Adipocyte (in vitro differentiated cells): ENCODE results near the gene MACROD2.

ENCODE experiments used
- DNase-seq: peaks from one replicate; pipeline ENCODE4 v3.0.0-alpha.2; 2015; ENCODE audit warnings: low read depth
- H3K27me3 ChIP-seq: replicated peaks from 2 replicates; pipeline ENCODE4 v1.7.0; 2013; ENCODE audit warnings: mild to moderate bottlenecking, low read length, moderate library complexity; ENCODE audit not compliant: control insufficient read depth, insufficient read depth
- H3K36me3 ChIP-seq: 2 replicates; pipeline ENCODE4 v1.7.0; 2013; ENCODE audit warnings: low read length, mild to moderate bottlenecking, moderate library complexity; ENCODE audit not compliant: control insufficient read depth, insufficient read depth, severe bottlenecking
- H3K4me1 ChIP-seq: 2 replicates; pipeline ENCODE4 v1.7.0; 2013; ENCODE audit warnings: mild to moderate bottlenecking, low read length, moderate library complexity; ENCODE audit not compliant: control insufficient read depth, insufficient read depth
- H3K4me3 ChIP-seq: 2 replicates; pipeline ENCODE4 v1.7.0; 2013; ENCODE audit warnings: mild to moderate bottlenecking, low read length, moderate library complexity
- H3K9ac ChIP-seq: 2 replicates; pipeline ENCODE4 v1.7.0; 2013; ENCODE audit warnings: mild to moderate bottlenecking, low read length, moderate library complexity
- H3K9me3 ChIP-seq: 2 replicates; pipeline ENCODE4 v1.7.0; 2013; ENCODE audit warnings: mild to moderate bottlenecking, low read length, moderate library complexity; ENCODE audit not compliant: control insufficient read depth

MACROD2 gene

DNA sequence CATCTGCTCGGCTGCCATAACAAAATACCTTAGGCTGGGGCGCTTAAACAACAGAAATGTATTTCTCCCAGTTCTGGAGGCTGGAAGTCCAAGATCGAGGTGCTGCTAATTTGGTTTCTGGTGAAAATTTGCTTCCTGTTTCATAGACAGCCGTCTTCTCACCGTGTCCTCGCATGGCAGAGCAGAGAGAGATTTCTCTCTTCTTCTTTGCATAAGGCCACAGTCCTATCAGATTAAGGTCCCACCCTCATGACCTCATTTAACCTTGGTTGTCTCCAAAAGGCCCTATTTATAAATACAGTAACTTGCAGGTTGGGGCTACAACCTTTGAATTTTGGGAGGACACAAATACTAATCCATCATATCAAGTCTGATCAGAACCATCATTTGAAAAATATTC is 2033.6 kb downstream of the MACROD2 start:
- no peaks in the 10 kb centered on the region for H3K36me3 ChIP-seq

DNA sequence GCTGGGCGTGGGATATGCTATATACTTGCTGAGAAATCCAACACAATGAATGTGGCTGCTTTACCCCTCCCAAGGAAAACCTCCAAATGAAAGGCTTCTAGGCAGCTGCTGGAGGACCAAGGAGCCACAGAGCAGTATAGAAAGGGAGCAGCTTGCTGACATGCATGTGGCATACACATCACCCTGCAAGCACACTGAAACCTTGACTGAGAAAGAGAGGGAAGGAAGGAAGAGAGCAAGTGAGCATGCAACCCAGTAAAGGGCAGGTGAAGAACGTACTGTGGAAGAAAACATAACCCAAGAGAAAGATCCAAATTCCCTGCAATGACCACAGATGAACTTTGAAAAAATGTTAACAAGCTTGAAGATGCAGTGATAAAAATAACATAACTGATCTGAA is 2034.9 kb downstream of the MACROD2 start:
- Histone ChIP-seq H3K27me3 (no peaks in the 10 kb centered on the region), H3K36me3 (no peaks in the 10 kb centered on the region), H3K4me1 (no peaks in the 10 kb centered on the region), H3K9ac (no peak overlapping the region), H3K4me3 (no peak overlapping the region), H3K9me3 (no peaks in the 10 kb centered on the region)
- DNase-seq = no peak

More for the DNA sequence above, 2033.6 kb downstream of the MACROD2 start:
- no peaks in the 10 kb centered on the region for H3K4me1 ChIP-seq
- H3K27me3 ChIP-seq = no peaks in the 10 kb centered on the region
- no peak overlapping the region for H3K9ac ChIP-seq
- no peak overlapping the region for H3K4me3 ChIP-seq
- H3K9me3 ChIP-seq = no peaks in the 10 kb centered on the region
- DNase-seq = no peak

DNA sequence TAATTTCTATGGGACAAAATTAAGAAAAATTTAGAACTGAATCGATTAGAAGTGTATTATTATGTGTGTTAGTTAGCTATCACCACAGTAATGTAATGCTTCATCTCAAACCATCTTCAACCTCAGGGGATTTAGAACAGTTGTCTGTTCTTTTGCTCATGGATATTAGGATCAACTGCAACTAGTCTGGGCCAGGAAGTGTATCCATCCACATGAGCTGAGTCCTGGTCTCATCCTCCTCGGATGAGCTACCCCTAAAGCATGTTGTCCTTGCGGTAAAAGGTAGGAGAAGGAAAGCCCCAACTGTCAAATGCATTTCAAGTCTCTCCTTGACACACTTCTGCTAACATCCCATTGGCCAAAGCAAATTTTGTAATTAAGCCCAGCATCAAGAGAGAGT is 2040.3 kb downstream of the MACROD2 start:
- H3K9ac ChIP-seq = no peak overlapping the region
- H3K4me1 ChIP-seq = peaks cover 3% of the 10 kb centered on the region
- no peak for DNase-seq
- H3K4me3 ChIP-seq = no peak overlapping the region
- H3K27me3 ChIP-seq = no peaks in the 10 kb centered on the region
- H3K9me3 ChIP-seq = no peaks in the 10 kb centered on the region
- H3K36me3 ChIP-seq = no peaks in the 10 kb centered on the region

DNA sequence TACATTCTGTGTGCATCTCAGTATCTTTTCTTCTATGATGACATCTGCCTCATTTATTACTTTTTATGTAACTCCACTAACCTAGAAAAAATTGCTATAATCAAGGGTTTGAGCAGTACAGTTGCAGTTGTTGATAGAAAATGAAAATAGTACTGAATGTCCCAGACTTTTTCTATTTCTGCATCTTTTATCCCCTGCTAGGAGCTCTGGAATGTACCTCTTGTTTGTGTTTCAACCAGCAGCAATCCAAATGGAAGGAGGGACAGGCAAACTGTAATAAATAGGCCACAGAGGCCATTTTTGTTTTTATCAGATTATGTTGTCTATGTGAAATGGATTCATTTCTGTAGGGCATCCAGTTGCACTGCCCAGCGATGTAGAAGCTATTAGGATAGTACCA is 2041.0 kb downstream of the MACROD2 start:
- Histone ChIP-seq H3K4me1 (peaks cover 3% of the 10 kb centered on the region), H3K9me3 (no peaks in the 10 kb centered on the region), H3K27me3 (no peaks in the 10 kb centered on the region), H3K36me3 (no peaks in the 10 kb centered on the region), H3K9ac (no peak overlapping the region), H3K4me3 (no peak overlapping the region)
- peak; percentile 9 for DNase-seq

DNA sequence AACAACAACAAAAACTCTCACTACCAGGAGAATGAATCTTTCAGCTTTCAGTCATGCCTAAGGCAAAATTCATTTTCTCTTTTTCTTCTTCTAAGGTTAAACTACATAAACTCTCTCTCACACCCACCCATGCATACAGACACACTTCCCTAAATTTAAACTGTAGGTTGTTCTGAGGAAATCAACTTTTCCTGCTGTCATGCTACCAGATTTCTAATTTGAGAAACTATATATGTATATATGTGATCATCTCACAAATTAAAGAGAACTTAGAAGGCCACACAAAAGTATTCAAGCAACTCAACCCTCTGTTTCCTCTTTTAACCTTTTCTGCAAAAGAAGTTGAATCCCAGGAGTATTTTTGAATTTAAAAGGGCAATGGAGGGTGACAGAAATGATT is 2045.4 kb downstream of the MACROD2 start:
- no peaks in the 10 kb centered on the region for H3K36me3 ChIP-seq
- no peaks in the 10 kb centered on the region for H3K27me3 ChIP-seq
- no peak overlapping the region for H3K4me3 ChIP-seq
- H3K4me1 ChIP-seq = peaks cover 3% of the 10 kb centered on the region
- H3K9me3 ChIP-seq = no peaks in the 10 kb centered on the region
- DNase-seq = no peak
- H3K9ac ChIP-seq = no peak overlapping the region

DNA sequence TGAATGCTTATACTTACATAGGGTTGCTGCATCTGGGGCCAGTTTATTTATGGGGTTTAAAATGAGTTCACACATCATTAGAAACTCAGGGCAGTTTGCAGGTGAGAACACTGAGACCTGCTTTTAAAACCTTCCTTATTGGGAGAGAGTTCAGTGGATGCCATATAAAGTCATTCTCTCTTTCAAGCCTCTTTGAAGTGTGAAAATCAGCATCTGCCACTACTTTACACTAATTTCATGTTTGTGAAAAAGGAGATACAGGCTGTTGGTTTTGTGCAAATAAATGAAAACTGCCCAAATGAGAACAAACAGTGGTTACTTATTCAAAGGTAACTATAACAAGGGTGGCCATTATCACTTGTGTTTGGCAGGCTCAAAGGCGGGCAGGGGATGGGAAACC is 2047.4 kb downstream of the MACROD2 start:
- Histone ChIP-seq H3K4me1 (no peaks in the 10 kb centered on the region), H3K9ac (no peak overlapping the region), H3K9me3 (no peaks in the 10 kb centered on the region), H3K36me3 (no peaks in the 10 kb centered on the region), H3K4me3 (no peak overlapping the region), H3K27me3 (no peaks in the 10 kb centered on the region)
- no peak for DNase-seq

DNA sequence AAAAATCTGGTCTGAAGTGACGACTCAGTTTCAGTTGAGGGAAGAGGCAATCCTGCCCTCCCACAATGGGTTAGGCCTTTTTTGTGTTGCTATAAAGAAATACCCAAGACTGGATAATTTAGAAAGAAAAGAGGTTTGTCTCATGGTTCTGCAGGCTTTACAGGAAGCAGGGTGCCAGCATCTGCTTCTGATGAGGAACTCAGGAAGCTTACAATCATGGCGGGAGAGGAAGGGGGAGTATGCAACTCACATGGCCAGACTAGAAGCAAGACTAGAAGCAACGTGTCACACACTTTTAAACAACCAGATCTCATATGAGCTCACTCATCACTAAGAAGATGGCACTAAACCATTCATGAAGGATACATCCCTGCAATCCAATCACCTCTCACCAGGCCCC is 2048.6 kb downstream of the MACROD2 start:
- Histone ChIP-seq H3K36me3 (no peaks in the 10 kb centered on the region), H3K9me3 (no peaks in the 10 kb centered on the region), H3K4me1 (no peaks in the 10 kb centered on the region), H3K27me3 (no peaks in the 10 kb centered on the region), H3K4me3 (no peak overlapping the region), H3K9ac (no peak overlapping the region)
- DNase-seq = no peak

DNA sequence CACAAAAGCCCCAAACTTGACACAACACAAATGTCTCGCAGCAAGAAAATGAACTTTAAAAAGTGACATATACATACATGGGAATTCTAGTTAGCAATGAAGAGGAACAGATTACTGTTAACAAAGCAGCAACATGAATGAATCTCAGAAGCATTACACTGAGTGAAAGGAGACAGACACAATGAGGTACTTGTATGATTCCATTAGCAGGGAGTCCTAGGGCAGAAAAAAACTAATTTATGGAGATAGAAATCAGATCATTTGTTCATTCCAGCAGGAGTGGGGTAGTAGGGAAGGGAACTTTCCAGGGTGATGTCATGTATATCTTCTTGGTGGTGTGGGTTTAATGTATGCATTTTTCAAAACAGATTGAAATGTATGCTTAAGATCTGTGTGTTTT is 2053.6 kb downstream of the MACROD2 start:
- no peak for DNase-seq
- Histone ChIP-seq H3K9ac (no peak overlapping the region), H3K9me3 (no peaks in the 10 kb centered on the region), H3K4me1 (no peaks in the 10 kb centered on the region), H3K4me3 (no peak overlapping the region), H3K36me3 (no peaks in the 10 kb centered on the region), H3K27me3 (no peaks in the 10 kb centered on the region)

DNA sequence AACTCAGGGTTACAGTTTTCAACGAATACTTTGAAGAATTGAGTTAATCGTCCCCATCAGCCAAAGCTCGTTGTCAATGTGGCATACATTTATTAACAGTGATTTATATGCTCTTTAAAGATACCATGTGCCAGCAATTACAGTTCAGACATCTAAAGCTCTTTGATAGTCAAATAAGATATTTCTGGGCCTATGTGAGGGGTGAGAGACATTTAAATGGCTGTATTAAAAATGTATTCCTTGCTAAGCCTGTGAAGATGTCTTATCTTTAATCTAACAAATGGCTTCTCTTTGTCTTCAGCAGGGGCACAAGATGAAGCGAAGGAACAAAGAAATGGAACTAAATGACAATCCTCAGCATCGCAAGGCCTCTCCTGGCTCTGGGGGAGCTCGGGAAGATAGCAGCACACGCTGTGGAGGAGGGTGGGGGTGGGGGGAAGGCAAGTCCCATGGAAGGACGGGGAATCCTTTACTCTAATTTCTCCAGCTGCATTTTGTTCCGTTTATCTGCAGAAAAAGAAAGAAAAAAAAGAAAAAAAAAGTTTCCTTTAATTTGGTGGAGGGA is 2054.3 kb downstream of the MACROD2 start:
- H3K9ac ChIP-seq = no peak overlapping the region
- H3K9me3 ChIP-seq = no peaks in the 10 kb centered on the region
- no peak overlapping the region for H3K4me3 ChIP-seq
- no peaks in the 10 kb centered on the region for H3K36me3 ChIP-seq
- H3K27me3 ChIP-seq = no peaks in the 10 kb centered on the region
- no peak for DNase-seq
- no peaks in the 10 kb centered on the region for H3K4me1 ChIP-seq

DNA sequence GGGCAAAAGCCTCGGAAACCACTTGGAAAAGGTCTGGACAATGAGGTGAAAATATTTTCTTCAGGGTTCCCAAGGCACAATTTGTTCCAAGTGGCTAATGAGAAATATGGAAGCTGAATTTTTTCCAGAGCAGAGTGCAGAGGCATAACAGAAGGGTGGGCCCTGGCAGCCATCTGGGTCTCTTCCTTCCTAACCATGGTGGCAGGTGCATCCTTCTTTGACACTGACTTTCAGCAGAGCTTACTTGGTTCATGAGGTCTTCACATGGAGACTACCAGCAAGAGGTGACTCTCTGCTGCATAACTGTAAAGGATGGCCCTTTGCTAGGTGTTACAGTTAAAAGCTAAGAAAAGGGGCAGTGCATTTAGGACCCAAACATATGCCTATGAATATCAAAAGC is 2055.1 kb downstream of the MACROD2 start:
- no peaks in the 10 kb centered on the region for H3K9me3 ChIP-seq
- H3K9ac ChIP-seq = no peak overlapping the region
- H3K36me3 ChIP-seq = no peaks in the 10 kb centered on the region
- no peaks in the 10 kb centered on the region for H3K27me3 ChIP-seq
- no peaks in the 10 kb centered on the region for H3K4me1 ChIP-seq
- DNase-seq = no peak
- H3K4me3 ChIP-seq = no peak overlapping the region

DNA sequence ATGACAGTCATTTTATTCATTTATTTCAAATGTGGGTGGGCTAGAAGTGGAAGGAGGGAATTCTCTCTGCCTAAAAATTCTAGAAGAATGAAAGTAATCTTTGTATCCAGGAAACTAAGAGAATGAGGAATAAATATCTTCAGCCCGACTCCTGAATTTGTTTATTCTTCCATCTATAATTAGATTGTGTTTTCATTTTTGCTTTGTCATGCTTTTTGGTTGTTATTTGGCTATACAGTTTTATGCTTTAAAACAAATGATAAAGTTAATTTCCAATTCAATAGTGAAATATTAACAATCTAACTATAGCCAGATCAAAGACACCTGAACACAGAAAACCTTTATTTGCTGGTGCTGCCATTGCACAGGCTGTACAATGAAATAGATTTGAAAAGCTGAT is 2056.7 kb downstream of the MACROD2 start:
- DNase-seq = no peak
- Histone ChIP-seq H3K9me3 (no peaks in the 10 kb centered on the region), H3K4me3 (no peak overlapping the region), H3K9ac (no peak overlapping the region), H3K27me3 (no peaks in the 10 kb centered on the region), H3K4me1 (no peaks in the 10 kb centered on the region), H3K36me3 (no peaks in the 10 kb centered on the region)

DNA sequence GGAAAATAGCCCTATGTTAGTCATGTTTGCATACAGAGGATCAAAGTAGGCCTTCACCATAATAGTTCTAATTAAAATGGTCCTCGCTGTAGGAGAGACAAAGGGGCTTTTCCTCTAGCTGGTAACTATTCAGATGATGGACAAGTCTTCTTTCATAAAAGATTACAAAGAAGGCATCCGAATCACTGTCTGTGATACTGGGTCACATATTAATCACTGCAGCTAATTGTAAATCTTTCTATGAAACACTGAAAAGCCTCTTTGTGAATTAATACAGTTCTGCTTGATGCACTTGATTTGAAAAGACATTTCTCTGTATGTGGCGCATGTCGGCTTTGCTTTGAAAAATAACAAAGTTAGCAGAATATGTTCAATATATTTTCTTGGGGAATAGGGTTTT is 2057.1 kb downstream of the MACROD2 start:
- no peaks in the 10 kb centered on the region for H3K36me3 ChIP-seq
- no peak overlapping the region for H3K9ac ChIP-seq
- no peak overlapping the region for H3K4me3 ChIP-seq
- no peak for DNase-seq
- no peaks in the 10 kb centered on the region for H3K9me3 ChIP-seq
- H3K27me3 ChIP-seq = no peaks in the 10 kb centered on the region
- no peaks in the 10 kb centered on the region for H3K4me1 ChIP-seq
